Superior temporal gyrus (tissue), 1 donor: Measurements from ENCODE around the gene USP31.
"Not testable (repeated sequence)": the region's sequence is repeated elsewhere in the genome, so short reads cannot be mapped to it uniquely, and the experiment has no call there.

Experiments
- DNase-seq: peaks from one replicate; pipeline ENCODE4 v3.0.0-alpha.2; 2016; ENCODE audit errors: extremely low spot score

Gene USP31

GRCh38 chr16:23156110-23156509 lies 6.9 kb upstream of the USP31 start:
- no peak for DNase-seq

GRCh38 chr16:23155445-23156049 lies 6.3 kb upstream of the USP31 start:
- DNase-seq, result no peak

GRCh38 chr16:23152386-23153178 lies 3.3 kb upstream of the USP31 start:
- DNase-seq, result no peak

DNA sequence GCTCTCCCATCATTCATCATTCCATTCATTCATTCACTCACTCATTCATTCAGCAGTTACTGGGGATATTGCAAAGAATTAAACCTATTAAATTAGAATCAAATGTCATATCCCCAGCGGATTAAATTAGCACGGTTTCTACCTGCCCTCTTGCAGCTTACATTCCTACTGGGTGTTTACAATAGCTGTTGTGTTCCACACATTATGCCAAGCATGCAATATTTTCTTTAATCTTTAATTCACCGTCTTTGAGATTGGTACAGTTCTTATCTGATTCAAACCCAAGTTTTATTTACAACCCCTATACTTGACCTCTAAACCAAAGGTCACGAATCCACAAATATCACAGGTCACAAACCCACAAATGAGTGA lies 727 bp upstream of the USP31 start:
- DNase-seq, result no peak

DNA sequence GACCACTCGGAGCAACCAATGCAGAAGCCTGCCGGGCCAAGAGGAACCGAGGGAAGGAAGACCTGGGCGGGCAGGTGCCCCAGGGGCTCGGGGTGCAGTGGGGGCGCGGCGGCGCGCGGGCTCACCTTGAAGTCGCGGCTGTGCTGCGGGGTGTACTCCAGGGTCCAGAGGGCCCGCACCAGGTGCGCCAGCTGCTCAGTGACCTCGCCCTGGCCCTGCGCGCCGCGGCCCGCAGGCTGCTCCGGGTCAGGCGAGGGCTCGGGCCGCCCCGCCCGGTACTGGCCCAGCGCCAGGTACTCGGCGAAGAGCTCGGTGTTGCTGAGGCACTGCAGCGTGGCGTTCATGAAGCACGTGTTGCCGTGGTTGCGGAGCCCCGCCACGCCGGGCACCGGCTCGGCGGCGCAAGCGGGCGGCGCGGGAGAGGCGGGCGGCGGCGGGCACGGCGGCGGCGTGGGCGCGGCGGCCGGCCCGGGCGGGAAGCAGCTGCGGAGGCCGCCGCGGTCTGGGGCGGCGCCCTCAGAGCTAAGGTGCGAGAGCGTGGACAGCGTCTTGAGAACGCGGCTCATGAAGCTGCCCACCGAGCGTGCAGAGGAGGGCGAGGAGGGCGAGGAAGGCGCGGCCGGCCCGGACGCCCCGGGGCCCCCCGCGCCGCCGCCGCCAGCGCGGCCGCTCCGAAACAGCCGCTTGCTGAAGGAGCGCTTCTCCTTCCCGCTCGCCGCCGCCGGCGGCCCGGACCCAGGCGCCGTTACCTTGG lies 562 bp downstream of the USP31 start:
- peak; percentile 39 for DNase-seq

GRCh38 chr16:23148166-23148512 lies 1.1 kb downstream of the USP31 start:
- no peak for DNase-seq

DNA sequence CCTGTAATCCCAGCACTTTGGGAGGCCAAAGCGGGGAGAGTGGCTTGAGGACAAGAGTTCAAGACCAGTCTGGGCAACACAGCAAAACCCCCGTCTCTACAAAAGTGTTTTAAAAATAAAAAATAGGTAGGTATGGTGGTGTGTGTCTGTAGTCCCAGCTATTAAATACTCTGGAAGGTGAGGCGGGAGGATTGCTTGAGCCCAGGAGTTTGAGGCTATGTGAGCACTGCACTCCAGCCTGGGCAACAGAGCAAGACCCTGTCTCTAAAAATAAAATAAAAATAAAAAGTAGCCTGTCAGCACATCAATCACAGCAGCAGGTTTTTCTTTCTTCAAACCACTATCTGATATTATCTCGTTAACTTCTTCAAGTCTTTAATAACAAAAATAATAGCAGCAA lies 1.6 kb downstream of the USP31 start:
- DNase-seq, result no peak

DNA sequence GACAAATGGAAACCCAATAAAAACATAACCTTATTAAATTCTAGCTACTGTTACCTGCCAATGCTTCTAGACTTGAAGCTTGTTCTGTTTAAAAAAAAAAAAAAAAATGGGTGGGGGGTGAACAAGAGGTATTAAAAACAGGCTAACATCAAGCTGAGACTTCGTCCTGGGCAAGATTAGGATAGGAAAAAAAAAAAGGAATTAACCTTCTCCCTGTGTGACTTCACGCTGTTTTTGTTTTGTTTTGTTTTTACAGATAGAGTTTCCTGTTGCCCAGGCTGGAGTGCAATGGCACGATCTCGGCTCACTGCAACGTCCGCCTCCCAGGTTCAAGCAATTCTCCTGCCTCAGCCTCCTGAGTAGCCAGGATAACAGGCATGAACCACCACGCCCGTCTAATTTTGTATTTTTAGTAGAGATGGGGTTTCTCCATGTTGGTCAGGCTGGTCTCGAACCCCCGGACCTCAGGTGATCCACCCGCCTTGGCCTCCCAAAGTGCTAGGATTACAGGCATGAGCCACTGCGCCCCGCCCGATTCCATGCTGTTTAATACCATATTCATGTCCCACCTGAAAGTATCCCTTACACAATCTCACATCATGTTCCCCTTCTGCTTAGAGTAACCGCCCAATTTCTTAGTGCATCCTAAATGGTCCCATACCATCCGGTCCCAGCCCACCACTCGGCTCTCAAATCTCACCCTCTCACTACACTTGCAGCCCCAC lies 2.2 kb downstream of the USP31 start:
- no peak for DNase-seq

DNA sequence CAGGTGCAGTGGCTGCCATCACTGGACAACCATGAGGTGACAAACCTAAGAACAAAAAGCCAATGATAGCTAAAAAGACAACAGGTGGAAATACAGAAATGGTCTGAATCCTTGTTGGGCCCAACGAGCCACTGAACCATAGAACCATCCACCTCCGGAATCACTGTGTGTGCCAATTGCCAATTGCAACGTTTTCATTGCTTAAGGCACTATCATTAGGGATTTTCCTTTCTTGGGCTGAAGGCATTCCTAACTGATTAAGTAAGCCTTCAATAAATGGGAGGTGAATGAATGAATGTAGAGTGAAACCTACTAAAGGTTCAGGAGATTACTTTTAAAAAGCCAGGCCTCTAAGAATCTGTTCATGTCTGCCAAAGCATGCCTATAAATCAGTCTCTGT lies 3.6 kb downstream of the USP31 start:
- no peak for DNase-seq

DNA sequence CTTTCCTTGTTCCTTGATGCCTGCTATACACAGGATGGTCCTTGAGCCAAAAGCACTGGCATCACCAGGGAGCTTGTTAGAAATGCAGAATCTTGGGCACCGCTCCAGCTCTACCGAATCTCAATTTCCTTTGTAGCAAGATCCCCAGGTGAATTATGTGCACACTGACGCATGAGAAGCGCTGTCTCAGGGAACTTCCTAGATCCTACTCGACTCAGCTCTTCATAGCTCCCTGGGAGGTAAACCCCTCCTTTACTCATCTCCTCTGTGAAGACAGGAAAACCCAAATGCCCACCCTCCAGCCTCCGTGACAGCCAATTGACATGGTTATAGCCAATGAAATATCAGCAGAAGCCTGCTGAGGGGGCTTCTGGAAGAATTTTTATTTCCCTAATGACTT lies 4.1 kb downstream of the USP31 start:
- peak; percentile 35 for DNase-seq

DNA sequence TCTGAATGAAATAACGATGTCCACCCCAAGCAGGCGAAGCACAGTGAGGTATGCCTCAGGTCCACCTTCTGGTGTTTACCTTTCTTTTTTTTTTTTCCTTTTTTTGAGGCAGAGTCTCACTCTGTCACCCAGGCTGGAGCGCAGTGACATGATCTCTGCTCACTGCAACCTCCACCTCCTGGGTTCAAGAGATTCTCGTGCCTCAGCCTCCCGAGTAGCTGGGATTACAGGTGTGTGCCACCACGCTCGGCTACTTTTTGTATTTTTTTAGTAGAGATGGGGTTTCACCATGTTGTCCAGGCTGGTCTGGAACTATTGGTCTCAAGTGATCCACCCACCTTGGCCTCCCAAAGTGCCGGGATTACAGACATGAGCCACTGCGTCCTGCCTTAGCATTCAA lies 4.9 kb downstream of the USP31 start:
- not testable (repeated sequence) for DNase-seq

- DNase-seq, result no peak
Measured at GRCh38 chr16:23143391-23143790, 5.9 kb downstream of the USP31 start.

- DNase-seq, result no peak
Measured at GRCh38 chr16:23141959-23142740, 7.1 kb downstream of the USP31 start.

DNA sequence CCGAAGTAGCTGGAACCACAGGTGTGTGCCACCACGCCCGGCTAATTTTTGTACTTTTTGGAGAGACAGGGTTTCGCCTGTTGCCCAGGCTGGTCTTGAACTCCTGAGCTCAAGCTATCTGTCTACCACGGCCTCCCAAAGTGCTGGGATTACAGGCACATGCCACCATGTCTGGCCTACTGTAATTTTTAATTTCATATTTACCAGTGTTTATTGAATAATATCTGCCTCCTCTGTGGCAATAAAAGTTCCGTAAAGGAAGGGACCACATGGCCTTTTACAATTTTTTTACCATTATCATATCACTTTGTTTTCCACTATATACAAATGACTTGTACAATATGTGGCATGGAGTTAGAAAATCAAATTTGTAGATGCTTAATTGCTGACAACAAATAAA lies 7.8 kb downstream of the USP31 start:
- no peak for DNase-seq

- no peak for DNase-seq
Measured at GRCh38 chr16:23141033-23141432, 8.2 kb downstream of the USP31 start.

DNA sequence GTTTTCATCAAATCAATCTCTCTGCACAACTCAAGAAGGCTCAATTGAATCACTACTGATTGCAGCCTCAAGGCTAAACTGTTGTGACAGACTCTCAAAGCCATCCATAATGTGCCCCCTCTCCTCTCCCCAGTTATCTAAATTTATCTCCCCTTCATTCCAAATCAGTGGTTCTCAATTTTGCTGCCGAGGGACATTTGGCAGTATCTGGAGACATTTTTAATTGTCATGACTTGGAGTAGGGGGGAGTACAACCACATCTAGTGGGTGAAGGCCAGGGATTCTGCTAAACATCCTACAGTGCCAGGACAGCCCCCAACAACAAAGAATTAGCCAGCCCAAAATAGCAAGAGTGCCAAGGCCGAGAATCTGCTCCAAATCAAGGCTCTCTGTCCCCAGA lies 9.1 kb downstream of the USP31 start:
- DNase-seq, result no peak

DNA sequence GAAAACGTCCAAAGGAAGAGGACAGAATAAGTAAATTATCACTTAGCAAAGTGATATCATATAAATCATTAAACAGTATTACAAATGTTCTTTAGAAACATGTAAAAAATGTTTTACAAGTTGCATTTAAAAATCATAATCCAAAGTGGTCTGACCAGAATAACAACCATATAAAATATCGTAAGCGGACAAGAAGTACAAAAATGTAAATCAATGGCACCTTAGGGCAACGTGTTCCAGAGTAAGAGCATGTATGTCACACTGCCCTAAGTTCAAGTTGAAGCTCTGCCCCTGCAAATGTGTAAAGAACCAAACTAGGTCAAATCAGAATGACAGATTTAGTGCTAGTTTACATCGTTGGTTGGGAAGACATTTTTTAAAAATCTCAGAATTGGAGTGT lies 11.4 kb downstream of the USP31 start:
- DNase-seq, result no peak

DNA sequence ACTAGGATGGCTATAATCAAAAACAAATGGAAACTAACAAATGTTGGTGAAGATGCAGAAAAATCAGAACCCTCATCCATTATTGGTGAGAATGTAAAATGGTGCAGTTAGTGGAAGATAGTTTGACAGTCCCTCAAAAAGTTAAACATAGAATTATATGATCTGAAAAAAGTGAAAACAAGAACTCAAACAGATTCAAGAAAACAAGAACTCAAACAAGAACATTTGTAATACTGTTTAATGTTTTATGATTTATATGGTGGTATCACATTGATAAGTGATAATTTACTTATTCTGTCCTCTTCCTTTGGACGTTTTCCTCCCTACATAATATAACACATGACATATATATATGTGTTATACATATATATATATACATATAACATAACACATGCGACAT lies 12.0 kb downstream of the USP31 start:
- no peak for DNase-seq

GRCh38 chr16:23134274-23134673 lies 15.0 kb downstream of the USP31 start:
- DNase-seq, result no peak

GRCh38 chr16:23132775-23133463 lies 16.3 kb downstream of the USP31 start:
- peak; percentile 64 for DNase-seq
